ENCODE data around the gene CERS1. TPM values are rescaled to one million over a fixed set of nuclear protein-coding genes. Genes with fewer than 3 reads are reported as not detected.

Gene CERS1
- polyA plus RNA-seq, 3 donors: 5.1 to 5.6 (median 5.2) TPM

- DNase-seq (ENCODE audit: low read depth in 3 of 3, low spot score in 2 of 3): no peak
Observed at GRCh38 chr19:18843960-18844359, 52.0 kb downstream of the CERS1 start.

GRCh38 chr19:18842166-18842565, 53.8 kb downstream of the CERS1 start:
- DNase-seq (ENCODE audit: low read depth in 3 of 3, low spot score in 2 of 3): no peak

- no peak for DNase-seq (ENCODE audit: low read depth in 3 of 3, low spot score in 2 of 3)
Observed at GRCh38 chr19:18841400-18841799, 54.6 kb downstream of the CERS1 start.

GRCh38 chr19:18840288-18841267, 55.4 kb downstream of the CERS1 start:
- DNase-seq (ENCODE audit: low read depth in 3 of 3, low spot score in 2 of 3): no peak

GRCh38 chr19:18839465-18840287, 56.3 kb downstream of the CERS1 start:
- no peak for DNase-seq (ENCODE audit: low read depth in 3 of 3, low spot score in 2 of 3)

- DNase-seq (ENCODE audit: low read depth in 3 of 3, low spot score in 2 of 3): no peak
Observed at GRCh38 chr19:18834644-18834984, 61.3 kb downstream of the CERS1 start.

- DNase-seq (ENCODE audit: low read depth in 3 of 3, low spot score in 2 of 3): no peak
Observed at GRCh38 chr19:18833849-18834643, 61.9 kb downstream of the CERS1 start.

- no peak for DNase-seq (ENCODE audit: low read depth in 3 of 3, low spot score in 2 of 3)
Observed at GRCh38 chr19:18833141-18833476, 62.8 kb downstream of the CERS1 start.

- DNase-seq (ENCODE audit: low read depth in 3 of 3, low spot score in 2 of 3): no peak
Observed at GRCh38 chr19:18832306-18833140, 63.4 kb downstream of the CERS1 start.

- DNase-seq (ENCODE audit: low read depth in 3 of 3, low spot score in 2 of 3): peak; percentile 76 to 91 (median 89)
Observed at GRCh38 chr19:18831524-18832305, 64.2 kb downstream of the CERS1 start, which contains the start of gene UPF1. TSS of gene UPF1 (plus strand) at chr19:18831959. CDS start at chr19:18832210, 251 bp downstream.

GRCh38 chr19:18830488-18830887, 65.5 kb downstream of the CERS1 start:
- no peak for DNase-seq (ENCODE audit: low read depth in 3 of 3, low spot score in 2 of 3)

- no peak for DNase-seq (ENCODE audit: low read depth in 3 of 3, low spot score in 2 of 3)
Observed at GRCh38 chr19:18828786-18829185, 67.2 kb downstream of the CERS1 start.

Other genes starting within 250 kb of the CERS1 start
- 10 to 100 TPM; 12.0 to 13.6 (median 12.2) TPM for gene CRTC1, start 212.5 kb downstream of the CERS1 start, polyA plus RNA-seq (ENCODE audit: insufficient read length in 3 of 3)
- under 1 TPM; 0.04 to 0.10 (median 0.07) TPM for gene COMP, start 104.9 kb downstream of the CERS1 start, polyA plus RNA-seq (ENCODE audit: insufficient read length in 3 of 3)
- gene UPF1, start 64.2 kb downstream of the CERS1 start, polyA plus RNA-seq (ENCODE audit: insufficient read length in 3 of 3): 10 to 100 TPM; 44.7 to 56.8 (median 48.2) TPM
- gene COPE, start 23.2 kb upstream of the CERS1 start, polyA plus RNA-seq (ENCODE audit: insufficient read length in 3 of 3): 100 to 1,000 TPM in 2 of 3 donors, 10 to 100 TPM in 1; 91.0 to 108 (median 106) TPM
- 10 to 100 TPM; 47.8 to 51.2 (median 48.2) TPM for gene DDX49, start 23.6 kb upstream of the CERS1 start, polyA plus RNA-seq (ENCODE audit: insufficient read length in 3 of 3)
- gene HOMER3, start 45.1 kb upstream of the CERS1 start, polyA plus RNA-seq (ENCODE audit: insufficient read length in 3 of 3): 10 to 100 TPM; 46.4 to 50.4 (median 48.2) TPM
- 10 to 100 TPM; 69.2 to 74.4 (median 71.5) TPM for gene SUGP2, start 137.4 kb upstream of the CERS1 start, polyA plus RNA-seq (ENCODE audit: insufficient read length in 3 of 3)
- gene ARMC6, start 137.4 kb upstream of the CERS1 start, polyA plus RNA-seq (ENCODE audit: insufficient read length in 3 of 3): 10 to 100 TPM; 32.4 to 36.8 (median 34.9) TPM
- gene SLC25A42, start 167.8 kb upstream of the CERS1 start, polyA plus RNA-seq (ENCODE audit: insufficient read length in 3 of 3): 10 to 100 TPM; 13.0 to 19.2 (median 16.2) TPM
- 10 to 100 TPM; 25.7 to 29.2 (median 28.6) TPM for gene TMEM161A, start 242.3 kb upstream of the CERS1 start, polyA plus RNA-seq (ENCODE audit: insufficient read length in 3 of 3)

Data from right renal cortex interstitium (tissue), 3 donors.